HG03565 (cell line): ENCODE data around the gene DNMT3A.

Experiments used
- ATAC-seq: cut with Tn5 transposase; IDR thresholded peaks from one replicate; pipeline ENCODE4 v1.9.1; 2021; ENCODE audit warnings: mild to moderate bottlenecking, moderate library complexity; ENCODE audit not compliant: unreplicated experiment

The DNMT3A gene

GRCh38 chr2:25328152-25329085, 13.3 kb downstream of the DNMT3A start:
- no peak for ATAC-seq

- ATAC-seq: no peak
Measured at GRCh38 chr2:25326326-25327013, 15.3 kb downstream of the DNMT3A start.

- ATAC-seq: no peak
Measured at GRCh38 chr2:25324905-25325592, 16.7 kb downstream of the DNMT3A start.

GRCh38 chr2:25324251-25324650, 17.5 kb downstream of the DNMT3A start:
- ATAC-seq: no peak

- ATAC-seq: no peak
Measured at GRCh38 chr2:25323610-25324189, 18.0 kb downstream of the DNMT3A start.

- ATAC-seq: no peak
Measured at GRCh38 chr2:25323042-25323514, 18.6 kb downstream of the DNMT3A start.

GRCh38 chr2:25322312-25322711, 19.4 kb downstream of the DNMT3A start:
- ATAC-seq: no peak

GRCh38 chr2:25320077-25320476, 21.6 kb downstream of the DNMT3A start:
- ATAC-seq: no peak

GRCh38 chr2:25316101-25316500, 25.6 kb downstream of the DNMT3A start:
- ATAC-seq: no peak

- no peak for ATAC-seq
Measured at GRCh38 chr2:25315316-25315680, 26.4 kb downstream of the DNMT3A start.

- ATAC-seq: peak; percentile 72
Measured at GRCh38 chr2:25314514-25315315, 27.0 kb downstream of the DNMT3A start.

GRCh38 chr2:25313711-25314513, 27.8 kb downstream of the DNMT3A start:
- ATAC-seq: no peak

GRCh38 chr2:25312958-25313710, 28.6 kb downstream of the DNMT3A start:
- ATAC-seq: no peak

- no peak for ATAC-seq
Measured at GRCh38 chr2:25311865-25312575, 29.7 kb downstream of the DNMT3A start.

- no peak for ATAC-seq
Measured at GRCh38 chr2:25310965-25311864, 30.5 kb downstream of the DNMT3A start.

GRCh38 chr2:25310709-25310964, 31.1 kb downstream of the DNMT3A start:
- no peak for ATAC-seq

GRCh38 chr2:25309402-25309801, 32.3 kb downstream of the DNMT3A start:
- ATAC-seq: no peak
